Natural killer cell treated with Interleukin-12 subunit alpha and Interleukin-12 subunit beta and Interleukin-15 and Interleukin-18, amount 100 ng/mL, for 72 hours (primary cell): ENCODE measurements around the gene CEP72. TPM values are rescaled to one million over a fixed set of nuclear protein-coding genes. Genes with fewer than 3 reads are reported as not detected.
"Not testable (repeated sequence)": the region's sequence is repeated elsewhere in the genome, so short reads cannot be mapped to it uniquely, and the experiment has no call there.

ENCODE experiments used
- ATAC-seq, 2 donors: fragments of 150-1000 bp; cut with Tn5 transposase in 1 of 2; sonication (Bioruptor Pico), chemical (Tn5 transposase) in 1 of 2; 2 replicates each; pipeline ENCODE4 v1.10.0; 2021
- DNase-seq: peaks from one replicate; pipeline ENCODE4 v3.0.0; 2022; ENCODE audit warnings: low spot score
- H3K27ac Mint-ChIP-seq, 2 donors: 1 replicate in 1 of 2; 2 replicates in 1 of 2; pipeline ENCODE4 v1.8.0; 2022; ENCODE audit warnings: mixed read lengths in 2 of 2, mild to moderate bottlenecking in 1 of 2, moderate library complexity in 1 of 2
- H3K27me3 Mint-ChIP-seq, 2 donors: 1 replicate in 1 of 2; 2 replicates in 1 of 2; pipeline ENCODE4 v1.8.0; 2022; ENCODE audit warnings: mixed read lengths in 2 of 2
- H3K36me3 Mint-ChIP-seq: one replicate; pipeline ENCODE4 v1.8.0; 2022; ENCODE audit warnings: mixed read lengths
- H3K4me1 Mint-ChIP-seq, 2 donors: 1 replicate in 1 of 2; 2 replicates in 1 of 2; pipeline ENCODE4 v1.8.0; 2022; ENCODE audit warnings: low read depth in 2 of 2, mixed read lengths in 2 of 2, mild to moderate bottlenecking in 1 of 2
- H3K4me3 Mint-ChIP-seq: one replicate; pipeline ENCODE4 v1.8.0; 2022; ENCODE audit warnings: mixed read lengths
- H3K9me3 Mint-ChIP-seq: 2 replicates; pipeline ENCODE4 v1.8.0; 2022; ENCODE audit warnings: mixed read lengths
- total RNA-seq, 2 donors: library from RNA; stranded (reverse); gene quantifications; one replicate each; pipeline ENCODE4 v1.2.3, GENCODE V29; 2022

CEP72 gene
- total RNA-seq, 2 donors from 2014 or later, result 15.3 to 58.1 TPM

DNA sequence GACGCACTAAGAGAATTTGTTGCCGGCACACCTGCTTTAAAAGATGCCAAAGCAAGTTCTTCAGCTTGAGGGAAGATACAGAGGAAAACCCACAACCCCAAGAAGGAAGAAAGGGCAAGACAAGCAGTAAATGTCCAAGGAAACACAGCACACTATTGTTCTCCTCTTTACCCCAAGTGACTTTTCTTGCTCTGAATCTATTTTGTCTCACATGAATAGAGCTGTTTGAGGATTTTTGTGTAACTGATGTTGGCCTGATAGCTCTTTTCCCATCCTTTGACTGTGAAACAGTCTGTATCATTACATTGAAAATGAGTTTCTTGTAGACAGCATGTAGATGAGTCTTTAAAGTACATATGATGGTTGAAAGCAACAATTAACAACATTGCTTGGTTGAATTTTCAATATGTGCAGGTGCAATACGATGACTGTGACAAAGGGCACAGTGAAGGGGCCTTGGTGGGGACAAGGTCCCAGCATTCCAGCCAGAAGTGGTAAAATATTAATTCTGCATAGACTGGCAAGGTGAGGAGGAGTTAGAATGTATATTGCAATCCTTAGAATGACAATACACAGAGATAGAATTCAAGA, 16.8 kb upstream of the CEP72 start:
- H3K36me3 Mint-ChIP-seq, result no peaks in the 10 kb centered on the region
- no peak for DNase-seq
- H3K27me3 Mint-ChIP-seq, result peaks cover 34 to 64% of the 10 kb centered on the region in 2 donors

GRCh38 chr5:597871-598563, 14.1 kb upstream of the CEP72 start:
- no peak overlapping the region for H3K4me3 Mint-ChIP-seq
- DNase-seq (no peak), ATAC-seq (no peak)
- H3K9me3 Mint-ChIP-seq, result no peaks in the 10 kb centered on the region
- H3K36me3 Mint-ChIP-seq, result no peaks in the 10 kb centered on the region
- no peak overlapping the region for H3K27ac Mint-ChIP-seq
- H3K27me3 Mint-ChIP-seq, result peaks cover 26 to 49% of the 10 kb centered on the region in 2 donors
- peaks cover 3 to 6% of the 10 kb centered on the region in 2 donors for H3K4me1 Mint-ChIP-seq

More for the DNA sequence above, 16.8 kb upstream of the CEP72 start:
- no peak for ATAC-seq
- Mint-ChIP-seq H3K4me3 (no peak overlapping the region), H3K4me1 (peaks cover 3 to 6% of the 10 kb centered on the region in 2 donors), H3K9me3 (no peaks in the 10 kb centered on the region), H3K27ac (no peak overlapping the region)

- peaks cover 3 to 6% of the 10 kb centered on the region in 2 donors for H3K4me1 Mint-ChIP-seq
- no peak overlapping the region for H3K27ac Mint-ChIP-seq
- H3K27me3 Mint-ChIP-seq, result peaks cover 26 to 49% of the 10 kb centered on the region in 2 donors
- no peaks in the 10 kb centered on the region for H3K36me3 Mint-ChIP-seq
- ATAC-seq (no peak), DNase-seq (no peak)
- H3K4me3 Mint-ChIP-seq, result no peak overlapping the region
- no peaks in the 10 kb centered on the region for H3K9me3 Mint-ChIP-seq
Measured at GRCh38 chr5:598564-598890, 13.6 kb upstream of the CEP72 start.

DNA sequence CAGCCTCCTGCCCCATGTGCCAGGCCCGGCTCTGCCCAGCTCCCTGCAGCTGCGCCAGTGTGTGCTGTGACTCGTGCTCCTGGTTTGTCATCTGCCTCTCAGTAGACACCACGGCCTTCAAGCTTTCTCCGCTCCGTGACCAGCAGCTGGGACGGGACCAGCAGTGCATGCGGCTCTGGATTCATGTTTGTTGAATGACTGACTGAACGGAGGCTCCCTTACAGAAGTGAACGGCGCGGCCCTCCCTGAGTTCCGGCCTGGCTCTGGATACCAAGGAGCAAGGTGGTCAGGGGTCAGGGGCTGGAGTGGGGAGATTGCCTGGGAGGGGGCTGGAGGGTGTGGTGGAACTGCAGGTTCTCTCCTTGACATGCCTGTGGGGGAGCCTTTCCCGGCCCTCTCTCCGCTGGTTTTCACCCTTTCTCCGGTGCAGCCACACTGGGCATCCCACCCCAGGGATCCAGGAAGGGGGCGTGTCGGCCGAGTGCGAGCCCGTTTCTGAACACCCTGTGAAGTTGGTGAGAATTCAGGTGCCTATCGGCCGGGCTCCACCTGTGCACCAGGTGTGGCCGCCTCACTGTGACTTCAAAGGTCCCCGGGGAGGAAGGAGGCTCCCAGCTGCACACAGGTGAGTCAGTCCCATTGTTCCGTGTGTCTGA, 11.1 kb upstream of the CEP72 start:
- H3K4me3 Mint-ChIP-seq, result no peak overlapping the region
- no peaks in the 10 kb centered on the region for H3K9me3 Mint-ChIP-seq
- H3K36me3 Mint-ChIP-seq, result no peaks in the 10 kb centered on the region
- peaks cover 3 to 6% of the 10 kb centered on the region in 2 donors for H3K4me1 Mint-ChIP-seq
- DNase-seq (peak; percentile 45), ATAC-seq (no peak)
- H3K27me3 Mint-ChIP-seq, result peaks cover 15 to 29% of the 10 kb centered on the region in 2 donors
- no peak overlapping the region for H3K27ac Mint-ChIP-seq

GRCh38 chr5:601771-602465, 10.2 kb upstream of the CEP72 start:
- H3K9me3 Mint-ChIP-seq, result no peaks in the 10 kb centered on the region
- no peak for ATAC-seq

GRCh38 chr5:602466-603035, 9.6 kb upstream of the CEP72 start:
- no peak for ATAC-seq
- no peaks in the 10 kb centered on the region for H3K9me3 Mint-ChIP-seq
- H3K4me1 Mint-ChIP-seq, result peaks cover 6 to 10% of the 10 kb centered on the region in 2 donors
- H3K4me3 Mint-ChIP-seq, result no peak overlapping the region
- no peak overlapping the region for H3K27ac Mint-ChIP-seq
- no peaks in the 10 kb centered on the region for H3K36me3 Mint-ChIP-seq
- peaks cover 16 to 21% of the 10 kb centered on the region in 2 donors for H3K27me3 Mint-ChIP-seq
- DNase-seq, result no peak

More at GRCh38 chr5:601771-602465, 10.2 kb upstream of the CEP72 start:
- DNase-seq, result peak; percentile 55
- Mint-ChIP-seq H3K4me3 (no peak overlapping the region), H3K27me3 (peaks cover 12 to 25% of the 10 kb centered on the region in 2 donors), H3K27ac (no peak overlapping the region), H3K4me1 (peaks cover 3 to 6% of the 10 kb centered on the region in 2 donors), H3K36me3 (no peaks in the 10 kb centered on the region)

GRCh38 chr5:603081-603998, 8.8 kb upstream of the CEP72 start:
- H3K9me3 Mint-ChIP-seq, result no peaks in the 10 kb centered on the region
- peaks cover 8 to 10% of the 10 kb centered on the region in 2 donors for H3K4me1 Mint-ChIP-seq
- ATAC-seq (peak in 1 of 2 donors; percentile 23), DNase-seq (no peak)
- no peak overlapping the region for H3K4me3 Mint-ChIP-seq
- H3K27me3 Mint-ChIP-seq, result peaks cover 13 to 17% of the 10 kb centered on the region in 2 donors
- no peaks in the 10 kb centered on the region for H3K36me3 Mint-ChIP-seq
- H3K27ac Mint-ChIP-seq, result no peak overlapping the region

- H3K27me3 Mint-ChIP-seq, result peaks cover 7 to 12% of the 10 kb centered on the region in 2 donors
- peaks cover 6 to 7% of the 10 kb centered on the region in 2 donors for H3K4me1 Mint-ChIP-seq
- ATAC-seq, result no peak
- H3K9me3 Mint-ChIP-seq, result no peaks in the 10 kb centered on the region
- no peak overlapping the region for H3K4me3 Mint-ChIP-seq
- no peaks in the 10 kb centered on the region for H3K36me3 Mint-ChIP-seq
- no peak overlapping the region for H3K27ac Mint-ChIP-seq
- DNase-seq, result peak; percentile 35
Measured at GRCh38 chr5:604391-604831, 7.7 kb upstream of the CEP72 start.

GRCh38 chr5:605090-605489, 7.0 kb upstream of the CEP72 start:
- H3K9me3 Mint-ChIP-seq, H3K4me3 Mint-ChIP-seq, H3K36me3 Mint-ChIP-seq, H3K4me1 Mint-ChIP-seq, DNase-seq, ATAC-seq, H3K27ac Mint-ChIP-seq: not testable (repeated sequence)
- peaks cover 6 to 12% of the 10 kb centered on the region in 2 donors for H3K27me3 Mint-ChIP-seq

GRCh38 chr5:606061-606460, 6.1 kb upstream of the CEP72 start:
- H3K27me3 Mint-ChIP-seq, result peaks cover 6 to 7% of the 10 kb centered on the region in 2 donors
- no peaks in the 10 kb centered on the region for H3K36me3 Mint-ChIP-seq
- no peaks in the 10 kb centered on the region for H3K9me3 Mint-ChIP-seq
- peaks cover 14 to 16% of the 10 kb centered on the region in 2 donors for H3K4me1 Mint-ChIP-seq
- peak; percentile 55 for DNase-seq
- no peak overlapping the region for H3K4me3 Mint-ChIP-seq
- ATAC-seq, result no peak
- H3K27ac Mint-ChIP-seq, result no peak overlapping the region

DNA sequence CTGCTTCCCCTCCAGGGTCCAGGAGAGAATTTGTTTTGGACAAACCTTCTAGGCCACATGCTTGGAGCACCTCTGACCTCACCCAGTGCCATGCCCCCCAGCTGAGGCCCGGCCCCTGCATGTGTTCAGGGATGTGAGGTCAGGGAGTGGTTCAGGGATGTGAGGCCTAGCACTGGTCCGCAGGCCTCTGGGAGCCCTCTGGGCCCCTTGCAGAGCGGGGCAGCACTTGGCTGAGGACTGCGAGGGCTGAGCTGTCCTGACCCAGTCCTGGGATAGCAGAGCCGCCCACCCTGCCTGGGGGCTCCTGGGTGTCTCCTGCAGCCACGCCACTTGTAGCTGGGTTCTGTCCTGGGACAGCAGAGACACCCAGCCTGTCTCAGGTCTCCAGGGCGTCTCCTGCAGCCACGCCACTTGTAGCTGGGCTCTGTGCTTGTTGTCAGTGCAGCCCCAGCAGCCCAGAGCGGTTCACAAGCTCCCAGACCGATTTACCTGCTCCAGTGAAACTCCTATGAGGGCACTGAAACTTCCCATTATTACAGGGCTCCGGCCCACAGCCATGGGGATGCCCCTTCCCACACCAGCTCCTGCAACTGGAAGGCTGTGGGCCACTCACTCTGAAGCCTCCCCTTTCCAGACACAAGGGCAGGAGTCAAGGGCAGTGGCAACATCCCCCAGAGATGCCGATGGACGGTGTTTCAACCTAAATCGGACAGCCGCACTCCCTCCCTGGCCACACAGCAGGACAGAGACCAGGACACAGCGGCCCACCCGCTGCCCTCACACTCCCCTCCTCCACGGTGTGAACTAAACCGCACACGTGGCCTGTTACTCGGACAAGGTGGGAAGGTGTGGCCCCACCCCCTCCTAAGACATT, 5.4 kb upstream of the CEP72 start:
- H3K27ac Mint-ChIP-seq, result no peak overlapping the region

More for the DNA sequence above, 5.4 kb upstream of the CEP72 start:
- DNase-seq, result no peak
- no peaks in the 10 kb centered on the region for H3K36me3 Mint-ChIP-seq
- no peak overlapping the region for H3K4me3 Mint-ChIP-seq
- no peak for ATAC-seq
- peaks cover 6 to 7% of the 10 kb centered on the region in 2 donors for H3K27me3 Mint-ChIP-seq
- H3K9me3 Mint-ChIP-seq, result no peaks in the 10 kb centered on the region
- peaks cover 19% of the 10 kb centered on the region in 2 donors for H3K4me1 Mint-ChIP-seq
